ENCODE measurements around the gene SCGB2A2.

The SCGB2A2 gene

GRCh38 chr11:62269654-62270278, at the start of gene SCGB2A2:
Gene SCGB2A2, plus strand, starts transcription at chr11:62270158. Its CDS starts 59 bp downstream, at chr11:62270217.
- DNase-seq (ENCODE audit: low read depth in 2 of 2) = no peak

GRCh38 chr11:62221498-62221897, 48.5 kb upstream of the SCGB2A2 start:
- no peak for DNase-seq (ENCODE audit: low read depth in 2 of 2)

GRCh38 chr11:62223095-62223494, 46.9 kb upstream of the SCGB2A2 start:
- DNase-seq (ENCODE audit: low read depth in 2 of 2) = no peak

DNA sequence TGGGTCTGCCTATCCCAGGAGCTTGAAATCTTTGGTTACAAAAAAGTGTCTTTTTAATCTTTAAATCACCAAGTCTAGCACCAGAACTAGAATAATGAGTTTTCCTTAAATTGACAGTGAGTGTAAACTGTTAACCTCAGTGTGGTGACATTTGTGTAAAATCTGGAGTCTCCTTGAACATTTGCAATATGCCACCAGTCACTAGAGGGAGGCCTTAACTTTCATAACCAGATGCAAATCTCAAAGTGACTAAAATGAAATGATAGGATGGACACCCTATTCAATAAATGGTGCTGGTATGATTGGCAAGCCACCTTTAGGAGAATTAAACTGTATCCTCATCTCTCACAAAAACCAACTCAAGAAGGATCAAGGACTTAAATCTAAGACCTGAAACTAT, 36.2 kb upstream of the SCGB2A2 start:
- DNase-seq (ENCODE audit: low read depth in 2 of 2) = no peak

- DNase-seq (ENCODE audit: low read depth in 2 of 2) = no peak
These were observed 33.8 kb upstream of the SCGB2A2 start for GRCh38 chr11:62236187-62236586.

DNA sequence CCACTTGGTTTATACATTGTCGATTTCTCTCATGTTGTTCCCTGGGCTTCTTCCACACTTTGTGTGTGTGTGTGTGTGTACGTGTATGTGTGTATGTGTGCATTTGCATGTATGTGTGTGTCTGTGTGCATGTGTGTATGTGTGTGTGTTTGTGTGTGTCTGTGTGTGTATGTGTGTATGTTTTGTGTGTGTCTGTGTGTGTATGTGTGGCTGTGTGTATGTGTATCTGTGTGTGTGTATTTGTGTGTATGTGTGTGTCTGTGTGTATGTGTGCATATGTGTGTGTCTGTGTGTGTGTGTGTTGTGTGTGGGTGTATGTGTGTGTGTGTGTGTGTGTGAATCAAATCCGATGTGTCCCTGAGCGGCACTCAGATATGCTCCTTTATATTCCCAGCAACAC, 32.5 kb upstream of the SCGB2A2 start:
- no peak for DNase-seq (ENCODE audit: low read depth in 2 of 2)

DNA sequence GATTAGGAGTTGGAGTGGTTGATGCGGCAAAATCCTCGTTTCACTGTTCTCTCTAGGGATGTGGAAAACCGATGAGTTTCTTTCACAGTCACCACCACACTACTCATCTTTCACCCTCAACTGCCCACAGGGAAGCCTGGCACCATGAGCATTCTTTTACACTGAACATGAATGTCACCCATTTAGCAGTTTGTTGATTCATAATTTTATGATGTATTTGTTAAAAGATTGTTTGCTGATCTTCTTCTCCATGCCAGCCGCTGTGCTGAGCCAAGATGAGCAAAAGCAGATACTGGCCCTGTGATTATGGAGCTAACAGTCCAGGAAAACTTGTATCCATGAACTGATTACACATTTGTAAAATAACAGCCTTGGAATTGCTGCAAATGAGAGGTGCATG, 31.8 kb upstream of the SCGB2A2 start:
- DNase-seq (ENCODE audit: low read depth in 2 of 2) = no peak

GRCh38 chr11:62241095-62241494, 28.9 kb upstream of the SCGB2A2 start:
- no peak for DNase-seq (ENCODE audit: low read depth in 2 of 2)

- no peak for DNase-seq (ENCODE audit: low read depth in 2 of 2)
These were observed 27.9 kb upstream of the SCGB2A2 start, which contains the start of gene SCGB1D2 for GRCh38 chr11:62242021-62242420. Gene SCGB1D2, plus strand, starts transcription at chr11:62242239. Its CDS starts 69 bp downstream, at chr11:62242308.

DNA sequence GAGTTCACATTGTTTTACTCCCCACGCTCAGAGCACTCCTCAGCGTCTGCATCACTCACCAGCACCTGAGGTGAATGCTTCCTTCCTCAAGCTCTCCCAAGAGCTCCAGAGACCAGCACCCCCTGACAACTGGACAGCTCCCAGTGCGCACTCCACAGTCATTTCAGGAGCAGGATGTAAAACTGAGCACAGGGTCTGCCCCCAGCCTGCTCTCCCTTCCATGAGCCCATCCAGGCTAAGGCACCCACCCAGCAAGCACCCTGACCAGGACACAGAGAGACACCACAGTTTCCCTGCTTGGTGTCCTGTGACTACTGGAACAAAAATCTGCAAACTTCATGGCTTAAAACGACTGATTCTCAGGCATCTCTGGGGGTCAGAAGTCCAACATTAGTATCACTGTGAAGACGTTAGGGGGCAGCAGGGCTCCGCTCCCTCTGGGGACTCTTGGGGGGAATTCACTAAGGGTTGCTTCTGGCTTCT, 24.6 kb upstream of the SCGB2A2 start:
- DNase-seq (ENCODE audit: low read depth in 2 of 2) = no peak

- no peak for DNase-seq (ENCODE audit: low read depth in 2 of 2)
These were observed 18.3 kb upstream of the SCGB2A2 start for GRCh38 chr11:62251698-62252097.

DNA sequence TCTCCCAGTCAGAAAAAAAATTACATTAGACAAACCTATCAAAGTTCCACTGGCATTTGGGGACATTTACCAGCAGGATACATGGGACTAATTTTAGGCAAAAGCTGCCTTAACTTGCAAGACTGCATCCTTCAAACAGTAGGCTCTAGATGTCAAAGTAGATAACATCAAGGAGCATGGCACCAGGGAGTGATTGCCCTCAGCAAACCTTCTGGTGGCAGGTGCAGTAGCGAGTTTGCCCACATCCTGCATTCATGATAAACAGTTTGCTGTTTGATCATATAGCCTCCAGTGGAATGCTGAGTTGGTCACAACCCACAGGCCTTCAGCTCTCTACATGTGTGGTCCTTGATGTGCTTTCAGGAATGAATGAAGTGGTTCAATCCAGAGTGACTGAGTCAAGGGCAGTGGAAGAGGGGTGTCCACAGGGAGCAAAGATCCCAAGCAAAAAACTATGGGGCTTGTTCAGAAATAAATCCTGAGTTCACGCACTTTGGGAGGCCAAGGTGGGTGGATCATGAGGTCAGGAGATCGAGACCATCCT, 15.9 kb upstream of the SCGB2A2 start:
- DNase-seq (ENCODE audit: low read depth in 2 of 2) = no peak

DNA sequence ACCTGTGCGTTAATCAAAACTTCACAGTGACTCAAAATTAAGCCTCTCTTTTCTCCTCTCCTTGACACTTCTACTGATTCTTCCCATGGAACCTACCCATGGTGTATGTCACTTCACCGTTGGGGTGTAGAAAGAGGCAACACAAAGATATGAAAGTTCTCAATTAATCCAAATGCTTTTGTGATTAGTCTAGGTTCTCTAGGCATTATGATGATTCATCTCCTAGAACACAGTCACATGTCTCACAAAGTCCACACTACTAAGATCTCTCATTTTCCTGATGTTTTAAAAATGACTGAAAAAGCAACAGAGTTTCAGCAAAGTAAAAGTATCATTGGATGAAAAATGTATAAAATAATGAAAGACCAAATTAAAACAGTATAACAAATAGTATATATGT, 13.7 kb upstream of the SCGB2A2 start:
- DNase-seq (ENCODE audit: low read depth in 2 of 2) = no peak

- no peak for DNase-seq (ENCODE audit: low read depth in 2 of 2)
These were observed 9.6 kb upstream of the SCGB2A2 start for GRCh38 chr11:62260261-62260953.

DNA sequence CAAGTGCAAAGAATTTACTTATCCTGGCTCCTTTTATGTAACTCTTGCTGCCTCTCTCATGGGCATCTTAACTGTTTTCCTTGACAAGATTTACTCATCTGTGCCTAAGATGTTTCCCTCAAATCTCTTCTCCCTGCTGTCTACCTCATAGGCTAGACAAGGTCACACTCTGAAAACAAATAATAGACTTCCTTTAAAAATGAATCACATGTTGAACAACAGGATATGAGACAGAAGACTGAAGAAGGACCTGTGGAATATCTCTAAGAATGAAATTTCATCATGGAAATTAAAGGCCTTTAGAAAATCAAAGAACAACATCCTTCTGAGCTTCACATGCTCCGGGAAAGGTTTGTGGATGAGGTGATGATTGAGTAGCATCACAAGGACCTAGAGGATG, 6.0 kb upstream of the SCGB2A2 start:
- DNase-seq (ENCODE audit: low read depth in 2 of 2) = no peak

DNA sequence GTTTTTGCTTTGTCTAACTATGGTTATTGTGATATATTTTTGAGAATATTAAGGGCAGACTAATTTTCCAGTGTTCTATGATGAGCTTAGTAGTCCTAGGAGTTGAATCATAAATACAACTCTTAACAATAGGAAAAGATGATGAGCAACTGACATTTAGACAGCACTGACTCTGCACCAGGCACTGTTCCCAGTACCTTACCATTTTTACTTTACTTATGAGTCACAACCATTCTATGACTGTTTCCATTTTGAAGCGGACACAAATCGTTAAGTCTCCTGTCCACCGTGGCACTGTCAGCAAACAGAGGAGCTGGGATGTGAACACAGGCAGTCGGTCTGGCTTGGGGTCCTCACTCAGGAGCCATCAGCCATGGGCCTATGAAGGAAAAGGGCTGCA, 3.4 kb upstream of the SCGB2A2 start:
- DNase-seq (ENCODE audit: low read depth in 2 of 2) = no peak

- no peak for DNase-seq (ENCODE audit: low read depth in 2 of 2)
These were observed 2.9 kb upstream of the SCGB2A2 start for GRCh38 chr11:62267050-62267449.

GRCh38 chr11:62267576-62267975, 2.4 kb upstream of the SCGB2A2 start:
- DNase-seq (ENCODE audit: low read depth in 2 of 2) = no peak

GRCh38 chr11:62273284-62273683, 3.3 kb downstream of the SCGB2A2 start:
- DNase-seq (ENCODE audit: low read depth in 2 of 2) = no peak

- DNase-seq (ENCODE audit: low read depth in 2 of 2) = no peak
These were observed 3.9 kb downstream of the SCGB2A2 start for GRCh38 chr11:62273789-62274275.

- no peak for DNase-seq (ENCODE audit: low read depth in 2 of 2)
These were observed 10.5 kb downstream of the SCGB2A2 start for GRCh38 chr11:62280452-62280851.

- DNase-seq (ENCODE audit: low read depth in 2 of 2) = no peak
These were observed 25.5 kb downstream of the SCGB2A2 start for GRCh38 chr11:62295504-62295903.

DNA sequence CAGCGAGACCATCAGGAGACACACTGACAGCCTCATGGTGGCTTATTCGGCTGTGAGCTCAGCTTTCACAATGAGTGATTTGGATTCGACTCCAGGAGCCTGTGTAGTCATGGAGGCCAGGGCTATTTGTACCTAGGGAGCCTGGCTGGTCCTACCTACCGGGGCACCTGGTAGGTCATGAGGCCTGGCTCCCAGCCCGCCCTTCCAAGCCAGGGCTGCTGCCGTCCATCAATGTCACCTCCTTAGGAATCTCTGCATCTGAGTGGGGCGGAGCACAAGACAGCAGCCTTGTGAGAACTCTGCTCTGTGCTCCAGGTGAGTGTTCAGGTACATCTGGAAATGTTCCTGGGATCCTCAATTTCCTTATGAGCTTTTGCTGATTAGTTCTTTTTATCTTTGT, 29.0 kb downstream of the SCGB2A2 start, which contains the start of gene SCGB1D4:
SCGB1D4 (minus strand) TSS at position 101 of the 400 bp plus-strand sequence; CDS start at position 36, 65 bp downstream.
- no peak for DNase-seq (ENCODE audit: low read depth in 2 of 2)
